ENCODE results near the gene USP12.

USP12 gene

GRCh38 chr13:27043013-27043412 is 128.6 kb downstream of the USP12 start:
- intact Hi-C loops (cut with DNase I), result loop anchor here (5.0 to 10.0 kb wide), 2 partner anchors 56 to 132 kb away; partner anchors contain the start of gene USP12
- peak; percentile 39 to 94 (median 64) for DNase-seq

- intact Hi-C loops (cut with DNase I), result loop anchor here (5.0 to 10.0 kb wide), 2 partner anchors 54 to 133 kb away; partner anchors contain the start of gene USP12
- no peak for DNase-seq
Measured at GRCh38 chr13:27041341-27041740, 130.3 kb downstream of the USP12 start.

- DNase-seq, result no peak
- intact Hi-C loops (cut with DNase I), result loop anchor here (5.0 to 10.0 kb wide), 2 partner anchors 53 to 134 kb away; partner anchors contain the start of gene USP12
Measured at GRCh38 chr13:27040826-27041108, 130.8 kb downstream of the USP12 start.

- no peak for DNase-seq
- intact Hi-C loops (cut with DNase I), result no loop called here
Measured at GRCh38 chr13:27039171-27039701, 132.4 kb downstream of the USP12 start.

GRCh38 chr13:27038323-27038722 is 133.3 kb downstream of the USP12 start:
- intact Hi-C loops (cut with DNase I), result no loop called here
- DNase-seq, result no peak

- DNase-seq, result no peak
- intact Hi-C loops (cut with DNase I), result no loop called here
Measured at GRCh38 chr13:27037571-27037970, 134.0 kb downstream of the USP12 start.

GRCh38 chr13:27037171-27037570 is 134.4 kb downstream of the USP12 start:
- intact Hi-C loops (cut with DNase I), result no loop called here
- no peak for DNase-seq

- intact Hi-C loops (cut with DNase I), result no loop called here
Measured at GRCh38 chr13:27036236-27036981, 135.2 kb downstream of the USP12 start.

GRCh38 chr13:27035892-27036235 is 135.7 kb downstream of the USP12 start:
- DNase-seq, result no peak
- intact Hi-C loops (cut with DNase I), result no loop called here

More at GRCh38 chr13:27036236-27036981, 135.2 kb downstream of the USP12 start:
- DNase-seq, result no peak

GRCh38 chr13:27034678-27035111 is 136.9 kb downstream of the USP12 start:
- intact Hi-C loops (cut with DNase I), result no loop called here
- peak in 9 of 10 donors; percentile 45 to 93 (median 63) for DNase-seq

GRCh38 chr13:27028683-27029480 is 142.7 kb downstream of the USP12 start:
- intact Hi-C loops (cut with DNase I), result no loop called here
- DNase-seq, result no peak

- DNase-seq, result no peak
- intact Hi-C loops (cut with DNase I), result no loop called here
Measured at GRCh38 chr13:27027086-27027667, 144.4 kb downstream of the USP12 start.

GRCh38 chr13:27026396-27026795 is 145.2 kb downstream of the USP12 start:
- no peak for DNase-seq
- intact Hi-C loops (cut with DNase I), result no loop called here

GRCh38 chr13:27024776-27025492 is 146.7 kb downstream of the USP12 start:
- DNase-seq, result no peak
- intact Hi-C loops (cut with DNase I), result no loop called here

- intact Hi-C loops (cut with DNase I), result no loop called here
Measured at GRCh38 chr13:27024074-27024461, 147.5 kb downstream of the USP12 start.

GRCh38 chr13:27023385-27024073 is 148.1 kb downstream of the USP12 start:
- peak in 1 of 10 donors; percentile 32 for DNase-seq
- intact Hi-C loops (cut with DNase I), result no loop called here

More at GRCh38 chr13:27024074-27024461, 147.5 kb downstream of the USP12 start:
- DNase-seq, result no peak

GRCh38 chr13:27022571-27023311 is 148.9 kb downstream of the USP12 start:
- DNase-seq, result peak in 6 of 10 donors; percentile 20 to 89 (median 34)
- intact Hi-C loops (cut with DNase I), result no loop called here

GRCh38 chr13:27020415-27020814 is 151.2 kb downstream of the USP12 start:
- intact Hi-C loops (cut with DNase I), result no loop called here
- peak in 1 of 10 donors; percentile 55 for DNase-seq

GRCh38 chr13:27018882-27019281 is 152.7 kb downstream of the USP12 start:
- no peak for DNase-seq
- intact Hi-C loops (cut with DNase I), result no loop called here
